ES-I3 (cell line): ENCODE results near the gene SON.
"Not testable (repeated sequence)": the region's sequence is repeated elsewhere in the genome, so short reads cannot be mapped to it uniquely, and the experiment has no call there.

Source experiments
- H3K36me3 ChIP-seq: 2 replicates; pipeline ENCODE4 v1.6.1; 2013; ENCODE audit warnings: mild to moderate bottlenecking, low read length, control low read depth, moderate library complexity; ENCODE audit not compliant: insufficient read depth
- H3K4me1 ChIP-seq: 2 replicates; pipeline ENCODE4 v1.6.1; 2013; ENCODE audit warnings: mild to moderate bottlenecking, control low read depth, low read length; ENCODE audit not compliant: insufficient read depth
- H3K9ac ChIP-seq: 2 replicates; pipeline ENCODE4 v1.6.1; 2013; ENCODE audit warnings: low read depth, mild to moderate bottlenecking, low read length, moderate library complexity
- H3K9me3 ChIP-seq: 2 replicates; pipeline ENCODE4 v1.6.1; 2013; ENCODE audit warnings: mild to moderate bottlenecking, low read length, moderate library complexity; ENCODE audit not compliant: control insufficient read depth, insufficient read depth

Gene SON, protein sequence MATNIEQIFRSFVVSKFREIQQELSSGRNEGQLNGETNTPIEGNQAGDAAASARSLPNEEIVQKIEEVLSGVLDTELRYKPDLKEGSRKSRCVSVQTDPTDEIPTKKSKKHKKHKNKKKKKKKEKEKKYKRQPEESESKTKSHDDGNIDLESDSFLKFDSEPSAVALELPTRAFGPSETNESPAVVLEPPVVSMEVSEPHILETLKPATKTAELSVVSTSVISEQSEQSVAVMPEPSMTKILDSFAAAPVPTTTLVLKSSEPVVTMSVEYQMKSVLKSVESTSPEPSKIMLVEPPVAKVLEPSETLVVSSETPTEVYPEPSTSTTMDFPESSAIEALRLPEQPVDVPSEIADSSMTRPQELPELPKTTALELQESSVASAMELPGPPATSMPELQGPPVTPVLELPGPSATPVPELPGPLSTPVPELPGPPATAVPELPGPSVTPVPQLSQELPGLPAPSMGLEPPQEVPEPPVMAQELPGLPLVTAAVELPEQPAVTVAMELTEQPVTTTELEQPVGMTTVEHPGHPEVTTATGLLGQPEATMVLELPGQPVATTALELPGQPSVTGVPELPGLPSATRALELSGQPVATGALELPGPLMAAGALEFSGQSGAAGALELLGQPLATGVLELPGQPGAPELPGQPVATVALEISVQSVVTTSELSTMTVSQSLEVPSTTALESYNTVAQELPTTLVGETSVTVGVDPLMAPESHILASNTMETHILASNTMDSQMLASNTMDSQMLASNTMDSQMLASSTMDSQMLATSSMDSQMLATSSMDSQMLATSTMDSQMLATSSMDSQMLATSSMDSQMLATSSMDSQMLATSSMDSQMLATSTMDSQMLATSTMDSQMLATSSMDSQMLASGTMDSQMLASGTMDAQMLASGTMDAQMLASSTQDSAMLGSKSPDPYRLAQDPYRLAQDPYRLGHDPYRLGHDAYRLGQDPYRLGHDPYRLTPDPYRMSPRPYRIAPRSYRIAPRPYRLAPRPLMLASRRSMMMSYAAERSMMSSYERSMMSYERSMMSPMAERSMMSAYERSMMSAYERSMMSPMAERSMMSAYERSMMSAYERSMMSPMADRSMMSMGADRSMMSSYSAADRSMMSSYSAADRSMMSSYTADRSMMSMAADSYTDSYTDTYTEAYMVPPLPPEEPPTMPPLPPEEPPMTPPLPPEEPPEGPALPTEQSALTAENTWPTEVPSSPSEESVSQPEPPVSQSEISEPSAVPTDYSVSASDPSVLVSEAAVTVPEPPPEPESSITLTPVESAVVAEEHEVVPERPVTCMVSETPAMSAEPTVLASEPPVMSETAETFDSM (N-terminal part only)

GRCh38 chr21:33542640-33543504, at the start of gene SON:
Gene SON, plus strand, starts transcription at chr21:33543038. Its CDS starts 55 bp downstream, at chr21:33543093.
- Histone ChIP-seq H3K9me3 (no peaks in the 10 kb centered on the region), H3K4me1 (no peaks in the 10 kb centered on the region), H3K9ac (peak within 1 kb of the TSS; percentile 98), H3K36me3 (peaks cover 7% of the 10 kb centered on the region)

GRCh38 chr21:33493756-33494155, 49.1 kb upstream of the SON start:
- H3K36me3 ChIP-seq: no peaks in the 10 kb centered on the region
- no peak overlapping the region for H3K9ac ChIP-seq
- H3K9me3 ChIP-seq: no peaks in the 10 kb centered on the region
- no peaks in the 10 kb centered on the region; the same call in 1 of the 2 replicates for H3K4me1 ChIP-seq

DNA sequence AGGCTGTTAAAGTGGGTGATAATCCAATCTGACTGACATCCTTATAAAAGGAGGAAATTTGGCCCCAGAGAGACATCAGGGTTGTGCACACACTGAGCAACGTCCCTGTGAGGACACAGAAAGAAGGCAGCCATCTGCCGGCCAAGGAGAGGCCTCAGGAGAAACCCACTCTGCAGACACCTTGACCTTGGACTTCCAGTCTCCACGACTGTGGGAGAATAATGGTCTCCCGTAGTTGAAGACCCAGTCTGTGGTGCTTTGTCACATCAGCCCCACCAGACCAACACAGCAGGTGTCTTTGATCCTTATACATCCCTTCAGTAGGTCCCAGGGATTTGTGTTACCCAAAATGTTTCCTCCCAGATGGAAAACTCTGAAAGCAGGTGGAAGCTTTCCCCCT, 47.1 kb upstream of the SON start:
- no peaks in the 10 kb centered on the region; the same call in 1 of the 2 replicates for H3K4me1 ChIP-seq
- no peaks in the 10 kb centered on the region for H3K9me3 ChIP-seq
- no peaks in the 10 kb centered on the region for H3K36me3 ChIP-seq
- H3K9ac ChIP-seq: no peak overlapping the region

DNA sequence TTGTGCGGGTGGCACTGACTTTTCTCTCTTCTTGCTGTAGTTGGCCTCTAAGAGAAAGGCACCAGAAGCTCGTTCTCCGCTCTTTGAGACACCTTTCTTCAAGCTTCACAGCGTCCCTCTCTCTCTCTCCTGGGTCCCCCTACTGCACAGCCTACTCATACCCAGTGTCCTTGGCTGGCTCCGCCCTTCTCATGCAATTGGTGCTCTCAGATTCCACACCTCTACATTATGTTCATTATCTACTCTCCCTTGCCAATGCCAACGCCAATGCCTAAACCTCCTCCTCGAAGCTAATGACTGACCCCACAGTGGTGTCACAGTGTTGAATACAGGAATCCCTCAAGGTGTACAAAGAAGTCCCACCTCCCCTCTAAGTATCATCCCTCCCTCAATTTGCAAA, 46.5 kb upstream of the SON start:
- Histone ChIP-seq H3K36me3 (no peaks in the 10 kb centered on the region), H3K9me3 (no peaks in the 10 kb centered on the region), H3K9ac (no peak overlapping the region), H3K4me1 (no peaks in the 10 kb centered on the region; the same call in 1 of the 2 replicates)

DNA sequence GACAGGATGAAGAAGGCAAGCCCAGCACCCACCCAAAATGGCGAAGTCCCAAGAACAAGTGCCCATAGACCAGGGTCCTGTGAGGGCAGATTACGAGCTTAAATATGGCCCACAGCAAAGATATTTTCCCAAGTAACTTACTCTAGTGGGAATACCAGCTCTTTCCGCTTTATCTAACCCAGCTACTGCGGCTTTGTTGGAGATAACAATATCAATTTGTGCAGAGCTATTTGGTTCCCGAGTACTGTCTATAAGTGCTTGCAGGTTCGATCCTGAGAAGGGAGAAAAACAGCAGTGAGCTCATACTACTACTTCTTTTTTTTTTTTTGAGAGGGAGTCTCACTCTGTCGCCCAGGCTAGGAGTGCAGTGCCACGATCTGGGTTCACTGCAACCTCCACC, 37.0 kb upstream of the SON start:
- no peaks in the 10 kb centered on the region for H3K4me1 ChIP-seq
- peaks cover 34% of the 10 kb centered on the region for H3K36me3 ChIP-seq
- no peak overlapping the region for H3K9ac ChIP-seq
- H3K9me3 ChIP-seq: no peaks in the 10 kb centered on the region

GRCh38 chr21:33507003-33507402, 35.8 kb upstream of the SON start:
- H3K4me1 ChIP-seq, H3K9me3 ChIP-seq, H3K9ac ChIP-seq: not testable (repeated sequence)
- H3K36me3 ChIP-seq: peaks cover 44% of the 10 kb centered on the region

- H3K9me3 ChIP-seq: no peaks in the 10 kb centered on the region
- H3K4me1 ChIP-seq: no peaks in the 10 kb centered on the region
- peaks cover 48% of the 10 kb centered on the region for H3K36me3 ChIP-seq
- no peak overlapping the region for H3K9ac ChIP-seq
Measured at GRCh38 chr21:33510826-33511225, 32.0 kb upstream of the SON start.

GRCh38 chr21:33511639-33512038, 31.2 kb upstream of the SON start:
- no peaks in the 10 kb centered on the region for H3K4me1 ChIP-seq
- peaks cover 48% of the 10 kb centered on the region for H3K36me3 ChIP-seq
- no peaks in the 10 kb centered on the region for H3K9me3 ChIP-seq
- H3K9ac ChIP-seq: no peak overlapping the region

GRCh38 chr21:33512481-33512880, 30.4 kb upstream of the SON start:
- Histone ChIP-seq H3K9ac (no peak overlapping the region), H3K4me1 (no peaks in the 10 kb centered on the region), H3K36me3 (peaks cover 51% of the 10 kb centered on the region), H3K9me3 (no peaks in the 10 kb centered on the region)

DNA sequence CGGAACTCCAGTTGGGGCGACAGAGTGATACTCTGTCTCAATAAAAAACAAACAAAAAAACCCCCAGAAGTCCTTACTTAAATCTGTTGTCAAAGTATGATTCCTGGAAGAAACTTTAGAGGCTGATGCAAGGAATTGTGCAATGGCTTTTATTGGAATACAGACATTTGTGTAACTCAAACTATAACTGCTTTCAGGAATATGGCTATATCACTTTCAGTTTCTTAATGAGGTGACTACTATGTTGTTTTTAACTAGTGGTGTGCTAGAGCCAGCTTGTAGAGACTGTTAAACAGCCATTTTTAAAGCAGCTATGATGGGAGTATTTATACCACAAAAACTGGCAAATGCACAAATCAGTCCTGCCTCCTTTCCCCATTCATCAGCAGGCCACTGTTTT, 28.6 kb upstream of the SON start:
- Histone ChIP-seq H3K36me3 (peaks cover 49% of the 10 kb centered on the region), H3K9ac (no peak overlapping the region), H3K9me3 (no peaks in the 10 kb centered on the region), H3K4me1 (no peaks in the 10 kb centered on the region)

- Histone ChIP-seq H3K4me1 (no peaks in the 10 kb centered on the region), H3K9ac (no peak overlapping the region), H3K36me3 (peaks cover 33% of the 10 kb centered on the region), H3K9me3 (no peaks in the 10 kb centered on the region)
Measured at GRCh38 chr21:33518899-33519298, 23.9 kb upstream of the SON start.

- H3K36me3 ChIP-seq: peaks cover 27% of the 10 kb centered on the region
- H3K9ac ChIP-seq: no peak overlapping the region
- no peaks in the 10 kb centered on the region for H3K9me3 ChIP-seq
- no peaks in the 10 kb centered on the region for H3K4me1 ChIP-seq
Measured at GRCh38 chr21:33522297-33522952, 20.4 kb upstream of the SON start.

DNA sequence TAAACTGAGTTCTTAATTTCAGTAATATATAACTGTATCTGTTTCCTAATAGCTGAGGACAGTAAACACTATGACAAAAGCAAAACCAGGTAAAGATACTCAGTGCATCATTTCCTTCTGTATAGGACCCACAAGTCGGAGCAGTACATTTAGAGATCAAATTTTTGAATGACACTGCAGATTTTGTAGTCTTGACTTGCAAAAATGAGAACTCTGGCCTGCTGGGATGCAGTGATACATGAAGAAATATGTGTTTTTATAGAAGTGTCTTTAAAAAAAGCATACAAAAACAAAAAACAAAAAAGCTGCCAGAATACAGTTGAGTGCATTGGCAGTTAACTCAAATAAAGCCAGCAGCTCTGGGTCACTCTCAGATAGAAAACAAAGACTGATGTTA, 19.9 kb upstream of the SON start:
- Histone ChIP-seq H3K9ac (no peak overlapping the region), H3K4me1 (no peaks in the 10 kb centered on the region), H3K36me3 (peaks cover 28% of the 10 kb centered on the region), H3K9me3 (no peaks in the 10 kb centered on the region)
